ENCODE results near the gene ARID1B. TPM values are rescaled to one million over a fixed set of nuclear protein-coding genes. Genes with fewer than 3 reads are reported as not detected.

ARID1B gene
- total and polyA plus RNA-seq, 7 donors = 8.4 to 115 (median 69.6) TPM

GRCh38 chr6:156776470-156776839, 723 bp upstream of the ARID1B start:
- Histone ChIP-seq H3K9me3 (no peaks in the 10 kb centered on the region), H3K36me3 (no peaks in the 10 kb centered on the region), H3K4me1 (peaks cover 3 to 35% (median 29%) of the 10 kb centered on the region in 4 donors), H3K4me3 (peak overlapping the region; percentile 65 to 93 (median 92)), H3K27ac (peak overlapping the region; percentile 97 to 99 (median 98)), H3K27me3 (no peaks in the 10 kb centered on the region)
- intact Hi-C loops (cut with DNase I) = loop anchor here (1.0 to 5.0 kb wide), 6 partner anchors 56 to 1464 kb away; partner anchors contain the start of gene TFB1M
- DNase-seq = no peak
- 0 to 3% methylated on average over 8 of the region's 8 CpGs for WGBS, 2 donors
- TF ChIP-seq POLR2A (IDR thresholded peaks at IDR 0.05) (no peak), POLR2AphosphoS5 (IDR thresholded peaks at IDR 0.05) (peak in 2 of 4 donors; percentile 35 to 42)

DNA sequence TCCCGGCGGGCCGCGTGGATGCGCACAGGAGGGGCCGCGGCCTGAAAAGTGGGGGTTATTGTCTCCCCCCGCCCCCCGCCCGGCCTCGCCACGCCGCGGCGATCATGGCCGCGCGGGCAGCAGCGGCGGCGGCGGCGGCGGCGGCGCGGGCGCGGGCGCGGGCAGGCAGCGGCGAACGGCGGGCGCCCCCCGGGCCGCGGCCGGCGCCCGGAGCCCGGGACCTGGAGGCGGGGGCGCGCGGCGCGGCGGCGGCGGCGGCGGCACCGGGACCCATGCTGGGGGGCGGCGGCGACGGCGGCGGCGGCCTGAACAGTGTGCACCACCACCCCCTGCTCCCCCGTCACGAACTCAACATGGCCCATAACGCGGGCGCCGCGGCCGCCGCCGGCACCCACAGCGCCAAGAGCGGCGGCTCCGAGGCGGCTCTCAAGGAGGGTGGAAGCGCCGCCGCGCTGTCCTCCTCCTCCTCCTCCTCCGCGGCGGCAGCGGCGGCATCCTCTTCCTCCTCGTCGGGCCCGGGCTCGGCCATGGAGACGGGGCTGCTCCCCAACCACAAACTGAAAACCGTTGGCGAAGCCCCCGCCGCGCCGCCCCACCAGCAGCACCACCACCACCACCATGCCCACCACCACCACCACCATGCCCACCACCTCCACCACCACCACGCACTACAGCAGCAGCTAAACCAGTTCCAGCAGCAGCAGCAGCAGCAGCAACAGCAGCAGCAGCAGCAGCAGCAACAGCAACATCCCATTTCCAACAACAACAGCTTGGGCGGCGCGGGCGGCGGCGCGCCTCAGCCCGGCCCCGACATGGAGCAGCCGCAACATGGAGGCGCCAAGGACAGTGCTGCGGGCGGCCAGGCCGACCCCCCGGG, 637 bp downstream of the ARID1B start:
- Histone ChIP-seq H3K36me3 (no peaks in the 10 kb centered on the region), H3K9me3 (no peaks in the 10 kb centered on the region), H3K4me3 (peak overlapping the region; percentile 91 to 94 (median 92)), H3K4me1 (peaks cover 3 to 43% (median 38%) of the 10 kb centered on the region in 4 donors), H3K27me3 (no peaks in the 10 kb centered on the region), H3K27ac (peak overlapping the region; percentile 97 to 99 (median 98))
- DNase-seq = peak; percentile 71
- TF ChIP-seq EP300 (IDR thresholded peaks at IDR 0.05) = no peak
- TF ChIP-seq POLR2AphosphoS5 (IDR thresholded peaks at IDR 0.05) = peak in 2 of 4 donors; percentile 8 to 37
- 0 to 1% methylated on average over 113 of the region's 113 CpGs for WGBS, 2 donors
- intact Hi-C loops (cut with DNase I) = loop anchor here (1.0 to 5.0 kb wide), 7 partner anchors 91 to 1466 kb away; partner anchors contain the start of gene TFB1M

DNA sequence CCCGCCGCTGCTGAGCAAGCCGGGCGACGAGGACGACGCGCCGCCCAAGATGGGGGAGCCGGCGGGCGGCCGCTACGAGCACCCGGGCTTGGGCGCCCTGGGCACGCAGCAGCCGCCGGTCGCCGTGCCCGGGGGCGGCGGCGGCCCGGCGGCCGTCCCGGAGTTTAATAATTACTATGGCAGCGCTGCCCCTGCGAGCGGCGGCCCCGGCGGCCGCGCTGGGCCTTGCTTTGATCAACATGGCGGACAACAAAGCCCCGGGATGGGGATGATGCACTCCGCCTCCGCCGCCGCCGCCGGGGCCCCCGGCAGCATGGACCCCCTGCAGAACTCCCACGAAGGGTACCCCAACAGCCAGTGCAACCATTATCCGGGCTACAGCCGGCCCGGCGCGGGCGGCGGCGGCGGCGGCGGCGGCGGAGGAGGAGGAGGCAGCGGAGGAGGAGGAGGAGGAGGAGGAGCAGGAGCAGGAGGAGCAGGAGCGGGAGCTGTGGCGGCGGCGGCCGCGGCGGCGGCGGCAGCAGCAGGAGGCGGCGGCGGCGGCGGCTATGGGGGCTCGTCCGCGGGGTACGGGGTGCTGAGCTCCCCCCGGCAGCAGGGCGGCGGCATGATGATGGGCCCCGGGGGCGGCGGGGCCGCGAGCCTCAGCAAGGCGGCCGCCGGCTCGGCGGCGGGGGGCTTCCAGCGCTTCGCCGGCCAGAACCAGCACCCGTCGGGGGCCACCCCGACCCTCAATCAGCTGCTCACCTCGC, 1.5 kb downstream of the ARID1B start:
- peak; percentile 80 for DNase-seq
- H3K4me3 ChIP-seq = peak overlapping the region; percentile 91 to 94 (median 92)
- H3K4me1 ChIP-seq = peaks cover 3 to 51% (median 46%) of the 10 kb centered on the region in 4 donors
- H3K36me3 ChIP-seq = no peaks in the 10 kb centered on the region
- no peaks in the 10 kb centered on the region for H3K9me3 ChIP-seq
- intact Hi-C loops (cut with DNase I) = loop anchor here (1.0 to 5.0 kb wide), 7 partner anchors 179 to 1466 kb away; partner anchors contain the start of gene TFB1M
- H3K27ac ChIP-seq = peak overlapping the region; percentile 97 to 99 (median 98)
- H3K27me3 ChIP-seq = no peaks in the 10 kb centered on the region
- 0% methylated on average over 97 to 98 of the region's 100 CpGs for WGBS, 2 donors
- no peak for TF ChIP-seq CTCF (IDR thresholded peaks at IDR 0.05)
- peak in 2 of 4 donors; percentile 53 to 57 for TF ChIP-seq POLR2AphosphoS5 (IDR thresholded peaks at IDR 0.05)

DNA sequence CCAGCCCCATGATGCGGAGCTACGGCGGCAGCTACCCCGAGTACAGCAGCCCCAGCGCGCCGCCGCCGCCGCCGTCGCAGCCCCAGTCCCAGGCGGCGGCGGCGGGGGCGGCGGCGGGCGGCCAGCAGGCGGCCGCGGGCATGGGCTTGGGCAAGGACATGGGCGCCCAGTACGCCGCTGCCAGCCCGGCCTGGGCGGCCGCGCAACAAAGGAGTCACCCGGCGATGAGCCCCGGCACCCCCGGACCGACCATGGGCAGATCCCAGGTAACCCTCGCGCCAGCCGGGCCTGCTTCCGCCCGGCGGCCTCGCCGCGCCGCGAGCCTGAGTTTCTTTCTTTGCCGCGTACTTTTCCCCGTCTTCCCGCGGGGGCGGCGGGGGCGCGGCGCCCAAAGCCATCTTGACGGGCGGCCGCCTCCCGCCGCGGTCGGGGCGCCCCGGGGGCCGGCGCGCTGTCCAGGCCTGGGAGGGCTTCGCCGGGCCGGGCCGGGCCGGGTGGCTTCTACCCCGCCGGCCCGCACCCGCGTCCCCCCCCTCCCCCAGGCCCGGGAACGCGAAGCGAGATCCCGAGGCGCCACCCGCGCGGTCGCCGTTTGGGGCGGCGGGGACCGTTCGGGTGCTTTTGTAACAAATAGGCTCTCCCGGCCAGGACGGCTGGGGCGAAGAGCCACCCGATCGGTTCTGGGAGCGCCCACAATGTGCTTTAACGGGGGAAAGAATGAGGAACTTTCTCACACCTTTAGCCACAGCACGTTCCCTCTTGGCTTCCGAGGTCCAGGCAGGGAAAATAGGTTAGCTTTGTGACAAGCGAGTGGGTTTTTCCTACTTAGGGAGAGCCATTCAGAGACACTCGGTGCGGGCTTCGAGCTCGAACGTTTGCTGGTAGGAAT, 2.3 kb downstream of the ARID1B start:
- DNase-seq = peak; percentile 74
- WGBS, 2 donors = 1% methylated on average over 108 of the region's 108 CpGs
- peak overlapping the region; percentile 97 to 99 (median 98) for H3K27ac ChIP-seq
- TF ChIP-seq POLR2AphosphoS5 (IDR thresholded peaks at IDR 0.05) (peak in 2 of 4 donors; percentile 13 to 16), EP300 (IDR thresholded peaks at IDR 0.05) (no peak)
- H3K27me3 ChIP-seq = no peaks in the 10 kb centered on the region
- no peaks in the 10 kb centered on the region for H3K36me3 ChIP-seq
- no peaks in the 10 kb centered on the region for H3K9me3 ChIP-seq
- H3K4me1 ChIP-seq = peaks cover 3 to 59% (median 53%) of the 10 kb centered on the region in 4 donors
- intact Hi-C loops (cut with DNase I) = loop anchor here (1.0 to 5.0 kb wide), 8 partner anchors 48 to 1467 kb away; partner anchors contain the start of gene TFB1M
- H3K4me3 ChIP-seq = peak overlapping the region; percentile 91 to 94 (median 92)

GRCh38 chr6:156780102-156780641, 3.0 kb downstream of the ARID1B start:
- DNase-seq = no peak
- Histone ChIP-seq H3K9me3 (no peaks in the 10 kb centered on the region), H3K27ac (peak overlapping the region; percentile 97 to 99 (median 98)), H3K4me3 (peak overlapping the region; percentile 91 to 94 (median 92)), H3K27me3 (no peaks in the 10 kb centered on the region), H3K4me1 (peaks cover 3 to 59% (median 55%) of the 10 kb centered on the region in 4 donors), H3K36me3 (no peaks in the 10 kb centered on the region)
- intact Hi-C loops (cut with DNase I) = loop anchor here (5.0 kb wide), 1 partner anchor 47 kb away; no protein-coding TSS in a partner anchor
- TF ChIP-seq EP300 (IDR thresholded peaks at IDR 0.05) (no peak), POLR2A (IDR thresholded peaks at IDR 0.05) (peak in 1 of 2 donors; percentile 39), POLR2AphosphoS5 (IDR thresholded peaks at IDR 0.05) (peak in 3 of 4 donors; percentile 20 to 78 (median 47)), CTCF (IDR thresholded peaks at IDR 0.05) (no peak)
- 0% methylated on average over 9 of the region's 9 CpGs for WGBS, 2 donors
